NCI-H2171 treated with DMSO at 0.1 percent for 48 hours (cell line): ENCODE data around the gene KPNA3.
"Not testable (repeated sequence)": the region's sequence is repeated elsewhere in the genome, so short reads cannot be mapped to it uniquely, and the experiment has no call there.

Experiments used
- DNase-seq: peaks from one replicate; lab custom pipeline; 2025; lab: John Stamatoyannopoulos, UW

KPNA3 gene

DNA sequence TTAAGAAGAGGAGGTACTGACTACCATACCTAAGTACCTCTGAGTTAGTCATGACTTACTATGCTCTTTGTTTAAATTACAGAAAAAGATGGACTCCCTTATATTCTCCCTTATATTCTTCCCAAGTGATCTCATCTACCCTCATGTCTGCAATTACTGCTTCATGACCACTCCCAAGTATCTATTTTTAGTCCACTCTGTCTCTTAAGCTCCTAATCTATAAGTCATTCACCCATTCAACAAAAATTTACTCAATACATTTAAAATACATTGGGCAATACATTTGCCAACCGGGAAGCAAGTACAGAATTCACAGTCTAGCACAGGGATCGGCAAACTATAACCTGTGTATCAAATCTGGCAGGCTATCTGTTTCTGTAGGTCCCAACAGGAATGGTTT is 42.6 kb downstream of the KPNA3 start:
- no peak for DNase-seq

DNA sequence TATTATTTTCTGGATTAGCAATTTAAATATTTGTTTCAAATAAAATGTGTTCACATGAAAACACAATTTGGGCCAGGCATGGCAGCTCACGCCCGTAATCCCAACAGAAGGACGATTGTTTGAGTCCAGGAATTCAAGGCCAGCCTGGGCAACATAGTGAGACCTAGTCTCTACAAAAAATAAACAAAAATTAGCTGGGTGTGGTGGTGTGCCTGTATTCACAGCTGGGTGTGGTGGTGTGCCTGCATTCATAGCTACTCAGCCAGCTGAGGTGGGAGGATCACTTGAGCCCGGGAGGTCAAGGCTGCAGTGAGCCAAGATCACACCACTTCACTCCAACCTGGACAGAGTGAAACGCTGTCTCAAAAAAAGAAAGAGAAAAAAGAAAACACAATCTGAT is 46.4 kb downstream of the KPNA3 start:
- DNase-seq: no peak

DNA sequence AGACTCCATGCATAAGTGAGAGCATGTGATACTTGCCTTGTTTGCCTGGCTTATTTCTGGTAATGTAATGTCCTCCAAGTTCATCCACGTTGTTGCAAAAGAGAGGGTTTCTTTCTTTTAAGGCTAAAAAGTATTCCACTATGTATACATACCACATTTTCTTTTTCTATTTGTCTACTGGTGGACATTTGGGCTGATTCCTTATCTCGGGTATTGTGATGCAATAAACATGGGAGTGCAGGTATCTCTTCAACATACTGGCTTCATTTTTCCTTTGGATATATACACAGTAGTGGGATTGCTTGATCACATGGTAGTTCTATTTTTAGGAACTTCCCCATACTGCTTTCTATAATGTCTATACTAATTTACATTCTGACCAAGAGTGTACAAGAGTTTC is 51.6 kb downstream of the KPNA3 start:
- no peak for DNase-seq

DNA sequence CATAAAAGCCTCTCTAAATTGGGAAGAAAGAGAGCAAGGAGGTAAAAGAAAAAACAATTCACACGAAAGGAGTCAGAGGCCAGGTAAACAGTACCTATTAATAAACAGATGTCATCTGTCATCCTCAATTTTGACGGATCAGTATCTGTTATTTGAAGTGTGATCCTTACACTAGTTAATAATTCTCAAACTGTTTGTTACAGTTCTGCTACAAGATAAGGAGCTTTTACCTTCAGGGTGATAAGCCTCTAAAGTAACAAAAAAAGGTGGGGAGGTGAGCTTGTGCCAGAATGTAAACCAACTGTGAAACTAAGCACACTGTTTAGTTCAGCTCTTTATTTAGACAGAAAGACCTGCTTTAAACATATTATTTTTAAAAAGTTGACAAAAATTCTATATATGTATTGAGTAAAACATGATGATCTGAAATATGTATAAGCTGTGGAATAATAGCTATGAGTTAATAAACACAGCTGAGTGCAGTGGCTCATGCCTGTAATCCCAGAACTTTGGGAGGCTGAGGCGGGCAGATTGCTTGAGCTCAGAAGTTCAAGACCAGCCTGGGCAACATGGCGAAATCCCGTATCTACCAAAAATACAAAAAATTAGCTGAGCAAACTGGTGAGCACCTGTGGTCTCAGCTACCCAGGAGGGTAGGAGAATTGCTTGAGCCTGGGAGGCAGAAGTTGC is 52.8 kb downstream of the KPNA3 start:
- no peak for DNase-seq

DNA sequence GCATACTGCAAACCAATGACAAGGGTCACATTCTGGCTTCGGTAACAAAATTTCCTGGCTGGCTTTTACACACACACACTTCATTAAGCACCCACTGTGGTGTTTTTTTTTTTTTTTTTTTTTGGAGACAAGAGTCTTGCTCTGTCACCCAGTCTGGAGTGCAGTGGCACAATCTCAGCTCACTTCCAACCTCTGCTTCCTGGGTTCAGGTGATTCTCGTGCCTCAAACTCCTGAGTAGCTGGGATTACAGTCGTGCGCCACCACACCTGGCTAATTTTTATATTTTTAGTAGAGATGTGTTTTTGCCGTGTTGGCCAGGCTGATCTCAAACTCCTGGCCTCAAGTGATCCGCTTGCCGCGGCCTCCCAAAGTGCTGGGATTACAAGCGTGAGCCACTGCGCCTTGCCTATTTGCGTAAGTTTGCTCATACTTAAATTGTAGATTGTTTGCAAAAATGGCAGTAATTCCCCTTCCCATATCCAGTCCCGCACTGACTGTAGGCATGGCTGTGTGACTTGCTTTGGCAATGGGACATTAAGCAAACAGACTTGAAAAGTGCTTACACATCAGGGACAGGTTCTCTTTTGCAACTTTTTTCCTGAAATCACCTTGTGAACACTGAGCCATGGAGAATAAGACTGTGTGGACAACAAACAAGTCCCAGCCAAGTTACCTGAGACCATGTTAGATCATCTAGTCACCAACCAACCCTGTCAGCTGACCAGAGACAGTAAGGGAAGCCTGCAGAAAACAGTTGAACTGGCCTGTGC is 59.1 kb downstream of the KPNA3 start:
- no peak for DNase-seq

DNA sequence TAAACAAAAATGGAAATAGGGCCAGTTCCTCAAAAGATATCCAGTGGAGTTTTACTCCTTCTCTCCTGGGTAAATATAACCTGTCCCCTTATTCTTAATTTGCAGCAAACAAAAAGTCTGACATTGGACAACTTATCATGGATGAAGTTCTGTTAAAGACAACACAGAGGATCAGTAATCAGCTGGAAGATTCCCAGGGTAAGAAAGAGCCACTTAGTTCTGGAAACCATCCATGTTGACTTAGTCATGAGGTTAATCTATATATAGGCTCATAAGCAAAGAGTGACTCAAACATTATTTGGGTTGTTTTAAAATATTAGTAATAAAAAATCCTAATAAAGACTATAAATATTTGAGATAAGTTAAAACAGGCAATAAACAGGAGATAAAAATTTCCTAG is 60.7 kb downstream of the KPNA3 start:
- DNase-seq: no peak

DNA sequence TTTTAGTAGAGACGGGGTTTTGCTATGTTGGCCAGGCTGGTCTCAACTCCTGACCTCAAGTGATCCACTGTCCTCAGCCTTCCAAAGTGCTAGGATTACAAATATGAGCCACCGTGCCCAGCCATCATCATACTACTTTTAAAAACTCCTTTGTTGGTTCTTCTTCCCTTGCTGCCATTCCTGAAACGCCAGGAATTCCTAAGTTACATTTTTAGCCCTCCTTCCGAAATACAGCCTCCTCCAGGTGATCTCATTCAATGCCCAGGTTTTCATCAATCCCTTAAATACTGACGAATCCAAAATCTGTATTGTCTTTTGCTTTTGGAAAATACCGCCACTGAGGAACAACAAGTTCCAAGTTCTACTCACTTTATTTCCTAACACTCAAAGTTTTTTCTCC is 75.9 kb downstream of the KPNA3 start:
- no peak for DNase-seq

DNA sequence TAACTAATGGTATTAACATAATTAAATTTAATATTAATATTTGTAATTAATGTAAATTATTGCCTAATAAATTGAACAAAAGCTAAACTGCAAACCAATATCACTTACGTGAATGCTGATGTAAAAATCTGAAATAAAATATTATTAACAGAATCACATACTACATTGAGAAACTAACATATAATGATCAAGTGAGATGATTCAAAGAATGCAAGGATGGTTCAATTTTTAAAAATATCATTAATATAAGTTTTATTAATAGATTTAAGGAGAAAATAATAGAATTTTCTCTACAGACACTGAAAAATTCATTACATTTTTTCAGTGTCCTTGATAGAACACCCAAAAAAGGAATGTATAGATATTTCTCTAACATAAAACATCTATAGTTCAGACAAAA is 77.7 kb downstream of the KPNA3 start:
- no peak for DNase-seq

DNA sequence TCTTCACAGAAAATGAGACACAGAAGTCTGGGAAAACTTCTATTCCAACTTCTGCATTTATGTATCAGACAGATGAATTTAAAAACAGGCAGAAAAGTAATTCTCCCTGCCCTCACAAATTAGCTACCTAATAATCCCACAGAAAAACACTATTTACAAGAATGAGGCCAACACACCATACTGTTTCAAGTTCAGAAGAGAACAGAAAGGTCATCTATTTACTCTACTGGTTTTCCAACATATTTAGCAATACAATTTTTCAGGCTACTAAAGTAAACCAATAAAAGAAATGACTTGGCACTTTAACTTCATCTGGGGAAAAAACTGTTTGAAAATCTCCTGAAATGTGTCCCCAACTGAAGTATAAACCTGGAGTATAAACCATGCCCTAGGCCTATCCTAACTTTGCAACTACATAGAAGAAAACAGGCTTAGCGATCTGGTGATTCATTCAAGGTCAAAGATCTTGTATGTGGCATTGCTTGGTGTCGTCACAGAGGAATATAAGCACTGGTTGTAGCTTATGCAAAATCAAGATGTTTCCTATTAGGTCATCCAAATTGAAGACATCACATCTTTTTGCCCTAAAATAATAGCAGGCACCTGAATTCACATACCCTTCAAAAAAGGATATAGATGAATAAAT is 81.1 kb downstream of the KPNA3 start:
- no peak for DNase-seq

DNA sequence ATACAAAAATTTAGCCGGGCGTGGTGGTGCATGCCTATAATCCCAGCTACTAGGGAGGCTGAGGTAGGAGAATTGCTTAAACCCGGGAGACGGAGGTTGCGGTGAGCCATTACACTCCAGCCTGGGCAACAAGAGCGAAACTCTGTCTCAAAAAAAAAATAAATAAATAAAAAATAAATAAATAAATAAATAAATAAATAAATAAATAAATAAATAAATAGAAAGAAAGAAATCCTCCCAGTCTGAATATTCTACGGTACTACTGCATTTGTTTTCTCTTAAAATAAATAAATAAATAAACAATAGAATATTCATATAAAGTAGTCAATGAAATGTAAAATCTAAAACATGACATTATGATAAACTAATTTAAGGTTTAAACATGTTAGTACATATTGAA is 88.2 kb downstream of the KPNA3 start:
- DNase-seq: not testable (repeated sequence)

DNA sequence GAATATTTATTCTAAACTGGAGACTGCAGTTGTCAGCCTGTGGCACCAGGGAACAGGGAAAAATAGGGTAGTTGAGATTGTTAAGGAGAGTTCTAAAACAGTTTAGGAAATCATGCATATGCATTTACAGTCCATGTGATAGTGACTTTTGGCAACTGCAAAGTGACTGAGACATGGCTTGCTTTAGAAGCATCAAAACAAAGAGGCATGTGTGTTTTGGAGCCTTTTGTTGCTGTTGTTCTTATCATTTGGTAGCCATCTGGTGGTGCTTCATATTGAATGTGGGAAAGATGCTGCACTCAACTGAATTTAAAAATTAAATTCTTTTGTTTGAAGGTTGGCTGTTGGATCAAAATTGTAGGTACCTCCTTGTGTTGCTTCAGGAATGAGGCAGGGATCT is 91.0 kb downstream of the KPNA3 start:
- no peak for DNase-seq

DNA sequence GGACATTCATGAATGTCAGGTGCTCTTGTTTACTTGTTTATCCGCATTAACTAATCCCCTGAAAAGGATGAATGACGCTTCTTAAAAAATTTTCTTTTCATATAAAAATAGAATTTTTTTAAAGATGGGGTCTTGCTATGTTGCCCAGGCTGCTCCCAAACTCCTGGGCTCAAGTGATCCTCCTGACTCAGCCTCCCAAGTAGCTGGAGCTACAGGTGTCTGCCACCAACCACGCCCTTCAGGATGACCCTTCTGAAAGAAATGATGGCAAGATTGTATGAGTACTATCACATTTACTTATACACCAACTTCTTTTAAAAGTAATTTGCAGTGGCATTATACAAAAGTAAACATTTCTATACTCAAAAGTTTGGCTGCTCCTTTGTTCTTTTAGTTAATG is 95.0 kb downstream of the KPNA3 start:
- no peak for DNase-seq

DNA sequence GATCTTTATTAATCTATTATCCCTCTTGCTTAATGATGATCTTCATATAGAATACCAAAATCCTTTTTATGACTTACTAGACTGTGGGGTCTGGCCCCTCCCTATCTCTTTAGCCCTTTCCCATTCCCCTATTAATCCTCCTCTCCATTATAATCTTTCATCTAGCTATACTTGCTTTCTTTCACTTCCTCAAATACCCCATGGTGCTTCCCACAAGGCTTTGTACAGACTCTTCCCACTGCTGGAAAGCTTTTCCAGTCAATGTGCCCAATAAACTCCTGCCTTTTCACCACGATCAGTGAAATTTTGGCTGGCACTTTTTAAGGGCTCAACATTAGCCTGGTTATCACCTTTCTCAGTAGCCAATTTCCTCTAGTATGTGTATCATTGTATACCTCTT is 98.0 kb downstream of the KPNA3 start:
- DNase-seq: no peak

DNA sequence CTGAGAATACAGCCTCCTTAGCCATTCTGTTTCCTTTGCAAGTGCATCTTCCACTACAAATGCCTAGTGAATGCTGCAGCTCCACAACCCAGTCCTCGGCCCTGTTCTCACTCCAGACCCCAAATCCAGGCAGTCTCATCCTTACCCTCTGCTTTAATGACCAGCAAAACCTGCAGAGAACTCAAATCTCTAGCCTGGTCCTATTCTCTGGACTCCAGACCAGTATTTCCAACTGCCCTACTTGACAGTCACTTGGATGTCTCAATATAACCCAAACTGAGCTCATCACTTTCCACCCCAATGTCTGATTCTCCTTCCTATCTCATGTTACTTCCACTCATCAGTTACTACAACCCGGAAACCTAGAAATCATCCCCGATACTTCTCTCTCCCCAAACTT is 98.6 kb downstream of the KPNA3 start:
- no peak for DNase-seq

DNA sequence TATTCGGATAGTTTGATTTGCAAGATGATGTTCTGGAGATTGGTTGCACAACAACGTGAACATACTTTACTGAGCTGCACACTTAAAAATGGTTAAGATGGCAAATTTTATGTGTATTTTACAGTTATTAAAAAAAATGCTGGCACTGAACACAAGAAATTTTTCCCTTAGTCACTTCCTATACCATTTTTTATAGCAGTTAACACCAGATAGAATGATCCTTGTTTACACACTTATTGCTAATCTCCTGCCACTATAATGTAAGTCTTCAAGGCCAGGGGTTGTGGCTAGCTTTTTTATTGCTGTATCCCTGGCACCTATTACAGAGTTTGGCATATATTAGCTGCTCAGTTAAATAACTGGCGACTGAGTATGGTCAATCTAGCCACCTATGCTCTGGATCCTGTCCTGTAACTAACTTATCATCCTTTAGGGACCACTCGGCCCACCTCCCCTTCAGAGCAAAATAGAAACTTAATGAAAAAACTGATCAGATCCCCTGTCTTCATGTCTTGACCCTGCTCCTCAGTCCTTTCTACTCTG is 99.2 kb downstream of the KPNA3 start:
- no peak for DNase-seq

DNA sequence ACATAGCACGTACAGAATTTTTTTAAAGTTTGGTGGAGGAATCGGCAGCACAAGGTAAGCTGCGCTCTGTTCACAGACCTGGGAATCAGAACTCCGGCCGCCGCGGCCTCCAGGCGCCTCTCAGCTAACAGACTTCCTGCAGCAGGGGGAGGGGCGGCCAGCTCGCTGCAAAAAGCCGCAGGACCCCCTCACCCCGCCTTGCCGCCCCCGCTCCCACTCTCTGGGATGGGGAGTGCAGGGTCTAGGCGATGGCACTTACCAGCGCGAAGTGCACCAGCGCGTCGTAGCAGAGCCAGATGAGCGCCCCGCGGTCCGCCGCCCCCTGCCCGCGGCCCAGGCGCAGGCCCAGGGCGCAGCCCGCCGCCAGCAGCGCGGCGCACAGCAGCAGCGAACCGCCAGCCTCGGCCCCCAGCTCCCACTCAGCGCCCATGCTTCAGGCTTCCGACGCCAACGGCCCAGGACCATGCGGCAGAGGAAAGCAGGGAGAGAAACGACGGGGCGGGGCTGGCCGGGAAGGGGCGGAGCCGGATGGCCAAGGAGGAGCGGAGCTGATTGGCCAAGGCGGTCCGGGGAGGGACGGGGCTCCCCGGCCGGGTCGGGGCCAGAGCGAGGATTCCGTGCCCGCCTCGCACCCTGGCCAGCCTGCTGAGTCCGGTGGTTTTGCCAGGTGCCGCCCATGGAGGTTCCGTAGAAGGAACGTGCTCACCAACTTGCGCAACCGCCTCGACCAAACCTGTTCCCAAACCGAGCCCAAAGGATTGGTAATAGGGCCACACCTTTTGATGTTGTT is 101.3 kb downstream of the KPNA3 start, which contains the start of gene EBPL:
EBPL (minus strand) TSS at position 492 of the 790 bp plus-strand sequence; CDS start at position 430, 62 bp downstream.
- DNase-seq: peak; percentile 85

DNA sequence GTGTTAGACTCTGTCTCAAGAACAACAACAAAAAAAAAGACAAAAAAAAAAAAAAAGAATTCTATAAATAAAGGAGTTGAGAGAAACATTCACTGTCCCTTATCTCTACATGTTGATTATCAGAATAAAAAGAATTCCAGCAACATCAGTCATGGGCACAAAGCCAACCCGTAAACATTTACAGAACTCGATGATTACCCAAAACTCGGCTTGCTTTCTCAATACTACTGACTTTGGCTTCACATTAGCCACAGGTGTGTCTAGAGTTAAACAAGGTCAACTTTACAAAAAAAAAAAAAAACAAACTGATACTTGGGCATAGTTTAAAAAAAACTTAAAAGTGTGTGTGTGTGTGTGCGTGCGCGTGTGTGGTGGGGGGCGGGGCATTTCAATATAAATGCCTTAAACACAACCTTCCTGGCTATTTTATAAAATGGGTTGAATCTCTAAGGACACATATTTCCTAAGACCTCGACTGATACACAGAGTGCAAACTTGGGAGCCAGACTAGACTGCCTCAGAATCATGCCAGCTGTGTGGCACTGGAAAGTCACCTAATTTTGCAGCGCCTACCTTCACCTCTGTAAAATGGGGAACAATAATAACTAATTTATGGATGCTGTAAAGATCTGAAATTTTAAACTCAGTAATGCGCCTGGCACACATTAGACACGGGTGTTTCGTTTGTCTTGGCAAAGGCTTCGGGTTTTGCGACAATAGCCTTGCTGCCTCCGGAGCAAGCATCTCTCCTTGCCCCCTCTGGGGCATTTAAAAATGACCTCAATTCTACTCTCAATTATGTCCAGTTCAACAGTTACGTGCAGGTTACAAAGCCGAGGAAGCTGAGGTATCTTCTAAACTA is 102.1 kb downstream of the KPNA3 start:
- no peak for DNase-seq

DNA sequence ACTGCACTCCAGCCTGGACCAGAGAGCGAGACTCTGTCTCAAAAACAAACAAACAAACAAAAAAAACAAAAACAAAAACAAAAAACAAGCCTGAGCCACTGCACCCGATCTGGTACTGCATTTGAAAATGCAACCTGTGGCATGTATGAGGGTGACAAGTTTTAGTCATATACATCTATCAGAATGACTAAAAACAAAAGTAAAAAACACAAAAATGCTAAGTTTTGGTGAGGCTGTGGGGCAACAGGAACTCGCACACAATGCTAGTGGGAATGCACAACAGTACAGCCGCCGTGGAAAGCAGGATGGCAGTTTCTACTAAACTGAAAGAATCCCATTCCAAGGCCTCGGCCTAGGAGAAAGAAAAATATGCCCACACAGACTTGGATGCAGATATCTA is 109.0 kb downstream of the KPNA3 start:
- no peak for DNase-seq

DNA sequence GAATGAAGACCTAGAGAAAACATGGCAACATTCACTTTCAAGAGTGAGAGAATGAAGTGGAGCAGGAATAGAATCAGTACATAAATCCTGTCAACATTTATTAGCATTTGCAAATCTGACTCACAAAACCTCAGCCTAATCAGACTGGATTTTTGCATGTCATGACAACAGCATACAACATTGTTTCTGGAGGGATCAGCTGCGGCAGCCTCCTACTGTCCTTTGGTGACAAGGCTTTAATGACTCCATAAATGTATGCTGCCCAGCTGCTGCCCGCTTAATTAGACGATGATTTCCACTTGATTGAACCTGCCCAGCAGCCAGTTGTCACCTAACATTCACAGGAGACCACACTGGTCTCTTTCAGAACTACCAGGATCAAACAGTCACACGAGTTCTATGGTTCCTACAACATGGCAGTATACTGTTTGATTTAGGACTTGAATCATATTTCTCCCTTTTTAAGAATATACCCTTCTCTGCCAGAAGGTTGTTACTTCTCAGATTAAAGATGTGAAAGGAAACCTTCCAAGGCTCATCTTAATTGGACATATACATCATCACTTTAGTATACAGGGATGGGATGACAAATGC is 110.5 kb downstream of the KPNA3 start:
- peak; percentile 14 for DNase-seq

DNA sequence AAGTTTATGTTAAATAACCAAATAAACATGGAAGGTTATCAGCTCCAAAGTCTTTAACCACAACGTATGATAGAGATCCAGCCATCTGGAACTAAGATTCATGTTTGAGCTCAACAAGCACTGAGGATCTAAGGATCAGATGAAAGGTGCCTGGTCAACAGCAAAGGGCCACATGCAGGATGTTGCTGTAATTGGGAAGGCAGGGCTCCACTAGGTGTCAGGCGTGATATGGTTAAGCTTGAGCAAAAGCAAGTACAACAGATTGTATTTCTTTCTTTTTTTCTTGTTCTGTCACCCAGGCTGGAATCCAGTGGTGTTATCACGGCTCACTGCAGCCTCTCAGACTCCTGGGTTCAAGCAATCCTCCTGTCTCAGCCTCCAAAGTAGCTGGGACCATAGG is 113.2 kb downstream of the KPNA3 start:
- DNase-seq: no peak
